Prostate gland (tissue), 2 donors: ENCODE data around the gene KAZN. TPM values are rescaled to one million over a fixed set of nuclear protein-coding genes. Genes with fewer than 3 reads are reported as not detected.

Experiments
- DNase-seq: peaks from one replicate; pipeline ENCODE4 v3.0.0-alpha.2; 2019; ENCODE audit warnings: low spot score
- H3K27ac ChIP-seq, 2 donors: fragments of 200-600 bp; sonication (generic); 2 replicates each; pipeline ENCODE4 v1.5.1; 2017 to 2019
- H3K27me3 ChIP-seq: fragments of 200-600 bp; sonication (generic); replicated peaks from 2 replicates; pipeline ENCODE4 v1.5.1; 2019; ENCODE audit not compliant: insufficient read depth
- H3K36me3 ChIP-seq, 2 donors: fragments of 200-600 bp; sonication (generic); 1 replicate in 1 of 2; 2 replicates in 1 of 2; pipeline versions ENCODE4 v1.5.1 to v1.8.1; 2017 to 2019
- H3K4me1 ChIP-seq: fragments of 200-600 bp; sonication (generic); replicated peaks from 2 replicates; pipeline ENCODE4 v1.5.1; 2019
- H3K4me3 ChIP-seq, 2 donors: fragments of 200-600 bp; sonication (generic); 2 replicates each; pipeline ENCODE4 v1.5.1; 2017 to 2019
- H3K9me3 ChIP-seq: fragments of 200-600 bp; sonication (generic); 2 replicates; pipeline ENCODE4 v1.5.1; 2017
- POLR2A ChIP-seq: fragments of 450-650 bp; IDR thresholded peaks from one replicate; pipeline ENCODE4 v1.6.1; 2016; ENCODE audit warnings: antibody characterized with exemption, mild to moderate bottlenecking
- POLR2AphosphoS5 ChIP-seq: sonication (generic); formaldehyde crosslinking; IDR thresholded peaks from one replicate; pipeline ENCODE4 v1.6.1; 2017; ENCODE audit warnings: antibody characterized with exemption
- WGBS: methylation state at CpG from one replicate; pipeline ENCODE4 v1.1.5; 2018; 5-methylcytosine and 5-hydroxymethylcytosine counted together
- intact Hi-C: fragments of 100-400 bp; cut with DNase I; formaldehyde crosslinking; loops from one replicate; pipeline ENCODE4 v1.14.2; 2022
- total RNA-seq, 2 donors: library from RNA; depleted of rRNA; stranded (reverse); fragments of >200 nt; gene quantifications; one replicate each; pipeline ENCODE4 v1.1.0, GENCODE V29; 2016
- TF ChIP-seq, protein P1 (sequence below), 4 experiments: fragments of 200-600 bp in 2 of 4; fragments of 450-650 bp in 2 of 4; sonication (generic) in 2 of 4; IDR thresholded peaks; 1 replicate in 3 of 4; 2 replicates in 1 of 4; pipeline ENCODE4 v1.5.1; 2016 to 2019; ENCODE audit warnings: antibody characterized with exemption in 4 of 4, mild to moderate bottlenecking in 2 of 4, moderate library complexity in 2 of 4

Gene KAZN
- total RNA-seq, 2 donors from 2014 or later = 8.3 to 12.7 TPM

- no peaks in the 10 kb centered on the region for H3K9me3 ChIP-seq
- peak; percentile 67 for DNase-seq
- H3K27me3 ChIP-seq = no peaks in the 10 kb centered on the region
- TF ChIP-seq POLR2A = peak; percentile 54
- TF ChIP-seq, protein P1, sequence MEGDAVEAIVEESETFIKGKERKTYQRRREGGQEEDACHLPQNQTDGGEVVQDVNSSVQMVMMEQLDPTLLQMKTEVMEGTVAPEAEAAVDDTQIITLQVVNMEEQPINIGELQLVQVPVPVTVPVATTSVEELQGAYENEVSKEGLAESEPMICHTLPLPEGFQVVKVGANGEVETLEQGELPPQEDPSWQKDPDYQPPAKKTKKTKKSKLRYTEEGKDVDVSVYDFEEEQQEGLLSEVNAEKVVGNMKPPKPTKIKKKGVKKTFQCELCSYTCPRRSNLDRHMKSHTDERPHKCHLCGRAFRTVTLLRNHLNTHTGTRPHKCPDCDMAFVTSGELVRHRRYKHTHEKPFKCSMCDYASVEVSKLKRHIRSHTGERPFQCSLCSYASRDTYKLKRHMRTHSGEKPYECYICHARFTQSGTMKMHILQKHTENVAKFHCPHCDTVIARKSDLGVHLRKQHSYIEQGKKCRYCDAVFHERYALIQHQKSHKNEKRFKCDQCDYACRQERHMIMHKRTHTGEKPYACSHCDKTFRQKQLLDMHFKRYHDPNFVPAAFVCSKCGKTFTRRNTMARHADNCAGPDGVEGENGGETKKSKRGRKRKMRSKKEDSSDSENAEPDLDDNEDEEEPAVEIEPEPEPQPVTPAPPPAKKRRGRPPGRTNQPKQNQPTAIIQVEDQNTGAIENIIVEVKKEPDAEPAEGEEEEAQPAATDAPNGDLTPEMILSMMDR (IDR thresholded peaks at IDR 0.05) = no peak
- peak; percentile 73 for TF ChIP-seq POLR2AphosphoS5
- no peak overlapping the region for H3K4me3 ChIP-seq
- 29% methylated on average over 22 of the region's 22 CpGs for WGBS
- peaks cover 3% of the 10 kb centered on the region for H3K4me1 ChIP-seq
- intact Hi-C loops = no loop called here
- H3K36me3 ChIP-seq = no peaks in the 10 kb centered on the region
- H3K27ac ChIP-seq = peak overlapping the region; percentile 32 to 57
These were observed 331.2 kb downstream of the KAZN start for GRCh38 chr1:14929547-14930246.

DNA sequence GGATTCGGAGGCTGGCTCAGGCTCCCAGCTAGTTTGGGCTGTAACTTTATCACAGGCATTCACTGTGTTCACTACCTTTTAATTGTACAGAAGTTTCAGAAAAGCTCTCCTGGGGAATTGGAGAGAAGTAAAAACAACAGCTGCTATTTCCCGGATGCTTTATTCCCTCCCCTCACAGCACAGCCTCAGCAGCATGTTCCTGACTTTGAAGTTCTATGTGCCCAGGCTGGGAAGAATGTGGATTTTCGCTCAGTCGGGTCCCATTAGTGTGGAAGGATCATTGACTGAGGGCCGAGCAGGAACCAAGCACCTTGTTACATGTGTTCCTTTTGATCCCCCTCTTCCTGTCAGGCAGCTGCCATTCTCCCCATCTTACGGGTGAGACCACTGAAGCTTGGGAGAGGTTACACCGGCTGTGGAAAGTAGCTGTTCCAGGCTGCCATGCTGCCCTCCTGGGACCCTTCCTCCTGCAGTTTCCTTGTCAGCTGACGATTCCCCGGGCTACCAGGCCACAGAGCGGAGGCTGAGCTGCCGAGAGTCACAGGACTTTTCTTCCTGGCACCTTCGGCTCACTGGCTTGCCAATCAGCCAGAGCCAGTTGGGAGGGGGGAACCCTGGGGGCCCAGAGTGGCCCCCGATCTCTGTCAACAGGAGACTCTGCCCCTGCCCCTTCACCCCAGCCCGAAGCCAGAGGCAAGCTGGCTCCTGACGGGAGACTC lies 331.9 kb downstream of the KAZN start:
- Histone ChIP-seq H3K4me1 (peaks cover 3% of the 10 kb centered on the region), H3K36me3 (no peaks in the 10 kb centered on the region), H3K9me3 (no peaks in the 10 kb centered on the region), H3K27ac (peak overlapping the region; percentile 32 to 57), H3K27me3 (no peaks in the 10 kb centered on the region), H3K4me3 (no peak overlapping the region)
- WGBS = 73% methylated on average over 15 of the region's 15 CpGs
- no peak for DNase-seq
- intact Hi-C loops = no loop called here
- TF ChIP-seq POLR2AphosphoS5 (no peak), POLR2A (no peak)
- TF ChIP-seq, protein P1 (IDR thresholded peaks at IDR 0.05) = no peak

GRCh38 chr1:14932034-14932638 lies 333.7 kb downstream of the KAZN start:
- H3K36me3 ChIP-seq = no peaks in the 10 kb centered on the region
- H3K4me3 ChIP-seq = no peak overlapping the region
- DNase-seq = no peak
- H3K27me3 ChIP-seq = no peaks in the 10 kb centered on the region
- intact Hi-C loops = no loop called here
- no peaks in the 10 kb centered on the region for H3K9me3 ChIP-seq
- TF ChIP-seq POLR2A = no peak
- TF ChIP-seq POLR2AphosphoS5 = no peak
- TF ChIP-seq, protein P1 (IDR thresholded peaks at IDR 0.05) = no peak
- peaks cover 6% of the 10 kb centered on the region for H3K4me1 ChIP-seq
- 84% methylated on average over 18 of the region's 18 CpGs for WGBS
- H3K27ac ChIP-seq = no peak overlapping the region

DNA sequence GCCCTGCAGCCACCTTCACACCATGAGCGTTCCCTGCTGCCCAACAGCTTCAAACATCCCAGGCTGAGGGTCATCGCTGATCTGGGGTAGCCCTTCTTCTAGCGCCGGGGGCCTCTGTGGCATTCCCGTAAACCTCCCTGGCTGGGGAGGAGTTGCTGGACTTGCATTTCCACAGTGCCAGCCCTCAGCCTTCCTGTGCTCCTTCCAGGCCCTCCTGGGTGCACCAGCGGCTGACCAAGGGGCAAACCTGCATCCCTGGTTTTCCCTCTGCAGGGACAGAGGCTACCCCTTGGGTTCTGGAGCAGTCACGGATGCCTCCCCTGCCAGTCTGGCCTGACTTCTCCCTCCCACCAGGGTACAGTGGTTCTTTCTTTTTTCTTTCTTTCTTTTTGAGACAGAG lies 336.4 kb downstream of the KAZN start:
- 84% methylated on average over 7 of the region's 7 CpGs for WGBS

More for the DNA sequence above, 336.4 kb downstream of the KAZN start:
- Histone ChIP-seq H3K4me1 (peaks cover 5% of the 10 kb centered on the region), H3K36me3 (no peaks in the 10 kb centered on the region), H3K9me3 (no peaks in the 10 kb centered on the region), H3K4me3 (no peak overlapping the region), H3K27ac (no peak overlapping the region), H3K27me3 (no peaks in the 10 kb centered on the region)
- TF ChIP-seq POLR2AphosphoS5 = no peak
- TF ChIP-seq, protein P1 (IDR thresholded peaks at IDR 0.05) = no peak
- no peak for TF ChIP-seq POLR2A
- intact Hi-C loops = no loop called here
- no peak for DNase-seq
